Non-pigmented ciliary epithelial cell (primary cell): ENCODE results near the gene DOCK9.

ENCODE experiments used
- DNase-seq: peaks from one replicate; pipeline ENCODE4 v3.0.0-alpha.2; 2010; ENCODE audit warnings: low read depth

DOCK9 gene

DNA sequence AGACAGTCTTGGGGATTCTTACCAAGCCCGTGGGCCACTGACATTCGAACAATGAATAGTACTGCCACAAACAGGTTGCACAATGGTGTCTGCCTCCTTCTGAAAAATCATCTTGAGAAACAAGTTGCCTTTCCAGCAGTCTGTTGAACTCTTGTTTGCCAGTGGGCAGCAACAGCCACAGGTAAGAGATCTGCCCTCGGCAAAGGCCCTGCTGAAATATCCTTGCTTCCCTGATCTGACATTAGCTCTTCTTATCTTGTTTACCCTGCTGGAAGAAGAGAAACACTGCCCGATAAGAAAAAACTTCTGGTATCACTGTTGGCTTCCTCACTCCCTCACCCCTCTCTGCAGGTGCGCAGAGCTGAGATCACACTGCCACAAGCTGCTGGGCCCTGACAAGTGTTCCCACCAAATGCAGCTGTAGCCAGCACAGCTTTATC is 2.0 kb downstream of the DOCK9 start:
- DNase-seq = no peak

GRCh38 chr13:98974053-98974452 is 3.8 kb downstream of the DOCK9 start:
- no peak for DNase-seq

- DNase-seq = peak; percentile 84
Observed at GRCh38 chr13:98972627-98973026, 5.2 kb downstream of the DOCK9 start.

- DNase-seq = no peak
Observed at GRCh38 chr13:98972059-98972458, 5.8 kb downstream of the DOCK9 start.

GRCh38 chr13:98970330-98970729 is 7.5 kb downstream of the DOCK9 start:
- no peak for DNase-seq

- no peak for DNase-seq
Observed at GRCh38 chr13:98967491-98967890, 10.4 kb downstream of the DOCK9 start.

- no peak for DNase-seq
Observed at GRCh38 chr13:98966019-98966418, 11.8 kb downstream of the DOCK9 start.

- no peak for DNase-seq
Observed at GRCh38 chr13:98965325-98965724, 12.5 kb downstream of the DOCK9 start.

DNA sequence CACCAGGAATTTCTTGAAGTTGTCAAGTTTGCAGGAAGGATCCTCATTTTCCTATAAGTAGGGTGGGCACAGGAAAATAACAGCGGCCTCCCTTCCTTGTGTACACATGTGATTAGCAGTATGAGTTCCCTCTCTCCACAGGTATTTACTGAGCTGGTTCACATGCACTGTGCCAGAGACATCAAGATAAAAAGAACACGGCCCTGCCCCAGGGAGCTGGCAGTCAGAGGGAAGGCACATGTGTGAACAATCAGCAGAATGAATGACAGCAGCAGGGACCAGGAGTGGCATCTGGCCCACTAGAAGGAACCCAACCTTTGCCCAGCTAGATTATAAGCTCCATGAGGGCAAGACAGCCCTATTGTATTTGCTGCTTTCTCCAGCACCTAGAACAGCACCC is 13.9 kb downstream of the DOCK9 start:
- DNase-seq = no peak

DNA sequence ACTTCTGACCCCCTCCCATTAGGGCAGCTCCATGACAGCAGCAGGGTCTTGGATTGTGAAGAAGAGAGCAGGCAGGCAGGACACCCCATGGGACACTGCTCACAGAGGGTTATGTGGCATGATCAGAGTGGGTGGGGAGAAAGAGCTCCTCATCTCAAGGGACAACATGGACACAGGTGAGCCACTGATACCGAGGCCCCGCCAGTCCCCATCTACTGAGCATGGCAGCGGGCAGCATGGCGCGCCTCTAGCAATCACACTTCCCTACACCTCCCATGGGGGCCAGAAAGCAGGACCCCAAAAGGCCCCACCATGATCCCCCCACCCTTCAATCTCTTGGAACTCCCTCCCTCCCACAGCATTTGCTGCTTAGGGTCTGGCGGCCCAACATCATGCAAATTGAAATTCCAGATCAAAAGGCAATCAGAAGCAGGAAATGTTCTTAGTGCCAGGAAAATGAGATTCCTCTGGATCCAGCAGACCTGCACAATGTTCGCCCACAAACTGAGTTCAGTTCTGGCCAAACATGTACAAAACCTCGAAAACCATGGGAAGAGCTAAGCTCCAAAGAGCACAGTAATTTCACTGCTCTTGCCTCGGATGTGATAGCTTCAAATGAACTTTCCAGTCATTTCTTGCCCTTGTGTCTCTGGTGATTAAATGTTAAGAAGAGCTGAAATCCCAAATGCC is 14.8 kb downstream of the DOCK9 start:
- DNase-seq = no peak

DNA sequence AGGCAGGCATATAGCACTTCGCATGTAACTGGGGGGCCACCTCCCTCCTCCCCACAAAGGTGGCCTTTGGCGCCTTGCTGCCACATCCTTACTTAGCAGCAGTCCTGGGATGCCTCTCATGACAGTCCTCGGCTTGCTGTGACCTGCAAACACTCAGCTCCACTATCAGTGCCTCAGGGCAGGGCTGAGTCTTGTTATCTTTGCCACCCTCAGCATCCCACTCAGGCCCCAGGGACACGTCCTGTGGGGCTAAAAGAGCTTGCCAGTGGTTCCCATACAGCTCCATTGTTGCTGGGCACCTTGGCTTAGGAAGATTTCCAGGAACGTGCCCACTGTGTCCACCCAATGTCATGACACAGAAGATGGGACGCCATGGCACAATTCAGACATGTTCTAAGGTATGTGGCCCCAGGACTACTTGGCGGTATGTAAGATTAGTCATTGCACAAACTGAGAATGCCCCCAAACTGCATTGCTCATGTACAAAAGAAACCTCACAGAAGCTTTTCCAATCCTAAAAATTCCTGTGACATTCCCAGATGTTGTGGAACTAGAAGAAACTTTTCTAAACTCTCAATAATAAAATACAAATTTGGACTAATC is 16.3 kb downstream of the DOCK9 start:
- no peak for DNase-seq

GRCh38 chr13:98960606-98961502 is 17.0 kb downstream of the DOCK9 start:
- DNase-seq = no peak

GRCh38 chr13:98959786-98960605 is 17.9 kb downstream of the DOCK9 start:
- DNase-seq = no peak

DNA sequence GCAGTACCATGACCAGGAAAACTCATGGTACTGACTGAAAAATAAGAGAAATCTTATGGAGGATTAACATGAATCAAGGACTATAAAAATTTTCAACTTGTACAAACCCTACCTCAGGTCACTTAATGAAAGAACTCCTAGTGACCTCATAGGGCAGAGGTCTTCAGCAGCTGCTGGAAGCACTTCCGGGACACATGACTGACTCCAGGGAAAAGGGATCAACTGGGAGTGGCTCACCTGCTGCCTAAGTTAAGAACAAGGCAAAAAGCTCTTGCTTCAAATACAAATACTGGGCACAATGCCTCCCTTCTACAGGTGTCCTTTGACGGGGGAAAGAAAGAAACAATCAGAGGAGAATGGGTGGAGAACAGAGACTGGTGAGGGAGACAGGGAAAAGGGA is 18.6 kb downstream of the DOCK9 start:
- DNase-seq = no peak

DNA sequence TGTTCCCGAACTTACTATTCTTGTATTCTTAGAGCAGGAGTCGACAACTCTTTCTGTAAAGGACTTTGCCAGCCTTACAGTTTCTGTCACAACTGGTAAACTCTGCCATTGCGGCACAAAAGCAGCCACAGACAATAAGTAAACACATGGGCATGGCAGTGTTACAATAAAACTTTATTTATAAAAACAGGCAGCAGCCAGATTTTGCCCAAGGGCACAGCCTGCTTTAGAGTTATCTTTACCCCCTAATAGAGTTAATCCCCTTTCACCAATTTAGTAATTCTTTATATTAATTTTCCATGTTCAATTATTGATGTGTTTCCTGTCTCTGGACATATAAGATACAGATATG is 19.4 kb downstream of the DOCK9 start:
- DNase-seq = no peak

DNA sequence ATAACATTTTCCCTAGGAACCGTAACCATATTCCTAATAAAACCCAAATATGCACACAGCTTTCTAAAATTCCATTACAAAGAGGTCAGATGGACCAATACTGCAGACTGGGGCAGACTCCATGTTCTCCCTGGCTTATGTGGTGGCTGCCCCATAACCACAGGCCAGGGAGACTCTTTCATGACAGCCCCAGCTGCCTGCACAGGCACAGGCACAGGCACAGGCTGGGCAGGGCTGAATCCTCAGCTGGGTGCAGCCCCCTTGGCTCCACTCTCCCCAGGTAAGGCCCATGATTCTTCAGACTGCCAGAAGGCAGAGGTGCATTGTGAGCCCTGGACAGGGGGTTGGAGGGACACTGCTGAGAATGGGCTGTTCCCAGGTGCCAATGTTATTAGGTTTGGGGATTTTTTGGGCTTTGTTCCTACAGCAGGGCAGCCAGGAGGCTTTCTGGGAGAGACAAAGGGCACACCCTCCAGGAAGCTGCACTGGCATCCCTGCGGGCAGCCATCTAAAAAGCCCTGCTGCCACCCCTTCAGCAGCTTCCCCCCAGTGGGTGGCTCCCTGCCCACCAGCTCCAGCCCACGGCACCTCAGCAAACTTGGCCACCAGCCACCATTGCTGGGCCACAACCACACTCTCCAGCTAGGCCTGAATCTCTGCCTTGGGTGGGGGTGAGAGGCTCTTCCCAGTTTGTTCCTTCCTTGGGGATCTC is 20.0 kb downstream of the DOCK9 start:
- no peak for DNase-seq

GRCh38 chr13:98955336-98955735 is 22.5 kb downstream of the DOCK9 start:
- DNase-seq = no peak

DNA sequence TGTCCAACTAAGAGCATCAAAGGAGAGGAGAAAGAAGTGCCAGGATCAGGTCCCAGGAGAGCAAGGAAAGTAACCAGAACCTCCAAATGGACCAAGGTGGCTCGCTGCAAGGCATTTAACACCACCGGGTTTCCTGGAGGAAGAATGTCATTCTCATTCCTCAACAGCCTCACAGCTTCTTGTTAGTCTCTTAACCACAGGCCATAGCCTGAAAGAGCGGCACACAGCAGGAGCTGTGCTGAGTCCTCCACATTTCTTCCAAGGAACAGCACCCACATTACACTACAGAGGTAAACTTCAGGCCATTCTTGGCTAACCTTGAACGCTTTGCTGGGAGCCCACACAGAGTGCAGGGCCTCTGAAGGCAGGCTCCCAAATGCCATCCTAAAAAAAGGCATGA is 23.6 kb downstream of the DOCK9 start:
- DNase-seq = no peak

GRCh38 chr13:98951266-98951665 is 26.6 kb downstream of the DOCK9 start:
- DNase-seq = no peak

- DNase-seq = no peak
Observed at GRCh38 chr13:98950705-98951104, 27.2 kb downstream of the DOCK9 start.

GRCh38 chr13:98947925-98948324 is 29.9 kb downstream of the DOCK9 start:
- no peak for DNase-seq
